Stimulated activated CD4-positive, alpha-beta T cell treated with anti-CD3 and anti-CD28 coated beads, Interleukin-4, amount 100 ng/mL, for 24 hours (primary cell): ENCODE results near the gene FBRSL1.
"Not testable (repeated sequence)": the region's sequence is repeated elsewhere in the genome, so short reads cannot be mapped to it uniquely, and the experiment has no call there.

Experiments used
- DNase-seq: peaks from one replicate; pipeline ENCODE4 v3.0.0-alpha.2; 2020

Gene FBRSL1

DNA sequence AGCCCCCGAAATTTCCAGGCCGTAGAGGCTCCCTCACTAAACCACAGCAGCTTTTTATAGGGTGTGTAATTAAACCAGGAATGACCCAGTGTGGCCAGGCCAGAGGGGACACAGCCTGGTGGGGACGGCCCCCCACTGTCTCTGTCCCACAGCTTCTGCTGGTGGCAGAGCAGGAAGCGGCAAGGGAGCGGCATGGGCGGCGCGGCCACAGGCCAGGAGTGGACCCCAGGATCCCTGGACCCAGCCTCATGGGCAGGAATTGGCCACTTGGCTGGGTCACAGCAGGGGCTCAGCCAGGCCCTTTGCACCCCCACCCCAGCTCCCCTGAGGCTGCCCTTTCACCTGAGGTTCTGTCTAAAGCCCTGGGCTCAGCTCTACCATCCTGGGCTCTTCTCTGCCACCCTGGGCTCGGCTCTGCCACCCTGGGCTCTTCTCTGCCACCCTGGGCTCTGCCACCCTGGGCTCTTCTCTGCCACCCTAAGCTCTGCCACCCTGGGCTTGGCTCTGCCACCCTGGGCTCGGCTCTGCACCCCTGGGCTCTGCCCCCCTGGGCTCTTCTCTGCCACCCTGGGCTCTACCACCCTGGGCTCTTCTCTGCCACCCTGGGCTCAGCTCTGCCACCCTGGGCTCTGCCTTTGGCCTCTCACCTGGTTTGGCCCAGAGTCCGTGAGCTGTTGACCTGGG, 39.3 kb downstream of the FBRSL1 start:
- DNase-seq, result no peak

- no peak for DNase-seq
Measured at GRCh38 chr12:132529906-132530305, 40.0 kb downstream of the FBRSL1 start.

DNA sequence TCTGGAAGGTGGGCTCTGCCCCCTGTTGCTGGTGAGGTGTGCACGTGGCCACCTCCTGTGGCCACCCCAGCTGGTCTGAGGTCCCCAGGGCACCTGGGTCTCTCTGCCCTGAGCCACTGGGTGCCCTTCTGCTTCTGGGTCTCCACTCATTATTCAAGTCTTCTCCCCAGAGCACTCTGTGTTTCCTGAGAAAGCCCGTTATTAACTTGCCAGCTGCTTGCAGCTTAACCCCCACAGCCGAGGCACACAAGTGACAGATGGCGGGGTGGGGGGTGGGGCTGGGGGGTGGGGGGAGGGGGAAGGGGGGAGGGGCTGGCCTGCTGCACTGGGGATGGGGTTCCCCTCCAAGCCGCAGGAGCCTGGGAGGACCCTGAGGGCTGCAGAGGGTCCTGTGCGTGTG, 40.5 kb downstream of the FBRSL1 start:
- no peak for DNase-seq

DNA sequence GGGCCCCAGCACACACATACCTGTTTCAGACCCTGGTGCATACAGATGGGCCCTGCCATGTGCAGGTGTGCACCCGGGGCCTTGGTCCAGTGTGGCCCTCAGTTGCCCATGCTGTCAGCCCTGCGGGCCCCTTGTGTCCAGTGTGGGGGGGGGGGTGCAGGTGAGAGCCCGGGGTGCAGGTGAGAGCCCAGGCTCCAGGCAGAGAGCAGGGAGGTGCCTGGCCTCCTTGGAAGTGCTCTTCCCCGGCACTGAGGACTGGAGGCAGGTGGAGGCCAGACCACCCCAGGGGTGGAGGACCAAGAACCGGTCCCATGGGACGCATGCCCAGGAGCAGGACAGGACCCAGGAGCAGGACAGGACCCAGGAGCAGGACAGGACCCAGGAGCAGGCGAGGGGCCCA, 40.9 kb downstream of the FBRSL1 start:
- no peak for DNase-seq

GRCh38 chr12:132532711-132533583, 43.0 kb downstream of the FBRSL1 start:
- not testable (repeated sequence) for DNase-seq

DNA sequence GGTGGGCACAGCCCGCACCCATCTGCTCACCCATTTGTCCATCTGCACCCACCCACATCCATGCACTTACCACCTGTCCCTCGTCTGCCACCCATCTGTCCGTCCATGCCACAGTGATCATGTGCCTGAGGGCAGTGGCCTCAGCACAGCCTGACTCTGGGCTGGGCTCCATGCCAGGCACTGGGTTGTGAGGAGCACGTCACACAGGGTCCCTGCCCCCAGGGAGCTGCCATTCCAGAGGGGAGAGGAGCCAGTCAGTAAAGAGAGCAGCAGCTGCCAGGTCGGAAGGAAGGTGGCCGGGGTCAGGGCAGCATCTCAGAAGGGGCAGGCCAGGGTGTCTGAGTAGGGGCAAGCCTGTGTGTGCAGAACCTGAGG, 43.6 kb downstream of the FBRSL1 start:
- no peak for DNase-seq

- no peak for DNase-seq
Measured at GRCh38 chr12:132534076-132534475, 44.1 kb downstream of the FBRSL1 start.

GRCh38 chr12:132535019-132535418, 45.1 kb downstream of the FBRSL1 start:
- no peak for DNase-seq

DNA sequence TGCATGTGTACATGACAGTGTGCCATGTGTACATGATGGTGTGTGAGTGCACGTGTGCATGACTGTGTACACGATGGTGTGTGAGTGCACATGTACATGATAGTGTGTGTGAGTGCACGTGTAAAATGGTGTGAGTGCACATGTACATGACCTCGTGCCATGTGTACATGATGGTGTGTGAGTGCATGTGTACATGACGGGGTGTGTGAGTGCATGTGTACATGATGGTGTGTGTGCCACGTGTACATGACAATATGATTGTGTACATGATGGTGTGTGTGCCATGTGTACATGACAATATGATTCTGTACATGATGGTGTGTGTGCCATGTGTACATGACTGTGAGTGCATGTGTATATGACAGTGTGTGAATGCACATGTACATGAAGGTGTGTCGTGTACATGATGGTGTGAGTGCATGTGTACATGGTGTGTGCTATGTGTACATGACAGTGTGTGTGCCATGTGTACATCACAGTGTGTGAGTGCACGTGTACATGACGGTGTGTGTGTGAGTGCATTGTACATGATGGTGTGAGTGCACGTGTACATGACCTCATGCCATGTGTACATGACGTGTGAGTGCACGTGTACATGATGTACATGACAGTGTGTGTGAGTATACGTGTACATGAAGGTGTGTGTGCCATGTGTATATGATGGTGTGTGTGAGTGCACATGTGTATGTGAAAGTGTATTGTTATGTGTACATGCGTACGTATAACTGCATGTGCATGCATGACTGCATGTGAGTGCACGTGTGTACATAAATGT, 46.3 kb downstream of the FBRSL1 start:
- no peak for DNase-seq

DNA sequence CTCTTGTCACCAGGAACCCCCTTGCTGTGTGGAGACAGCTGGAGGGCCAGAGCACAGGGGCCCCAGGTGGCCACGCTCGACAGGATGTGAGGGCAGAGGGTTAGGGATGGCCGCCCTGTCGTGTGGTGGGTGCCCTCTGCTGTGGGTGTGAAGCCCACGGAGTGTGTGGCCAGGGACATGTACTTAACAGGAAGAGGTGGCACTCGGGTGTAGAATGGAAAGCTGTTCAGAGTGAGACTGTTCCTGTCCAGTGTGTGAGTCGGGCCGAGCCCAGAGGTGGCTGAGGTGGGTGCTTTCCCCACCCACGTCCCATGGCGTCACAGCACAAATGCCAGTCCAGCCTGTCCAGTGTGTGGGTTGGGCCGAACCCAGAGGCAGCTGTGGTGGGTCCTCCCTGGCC, 47.1 kb downstream of the FBRSL1 start:
- DNase-seq, result no peak

DNA sequence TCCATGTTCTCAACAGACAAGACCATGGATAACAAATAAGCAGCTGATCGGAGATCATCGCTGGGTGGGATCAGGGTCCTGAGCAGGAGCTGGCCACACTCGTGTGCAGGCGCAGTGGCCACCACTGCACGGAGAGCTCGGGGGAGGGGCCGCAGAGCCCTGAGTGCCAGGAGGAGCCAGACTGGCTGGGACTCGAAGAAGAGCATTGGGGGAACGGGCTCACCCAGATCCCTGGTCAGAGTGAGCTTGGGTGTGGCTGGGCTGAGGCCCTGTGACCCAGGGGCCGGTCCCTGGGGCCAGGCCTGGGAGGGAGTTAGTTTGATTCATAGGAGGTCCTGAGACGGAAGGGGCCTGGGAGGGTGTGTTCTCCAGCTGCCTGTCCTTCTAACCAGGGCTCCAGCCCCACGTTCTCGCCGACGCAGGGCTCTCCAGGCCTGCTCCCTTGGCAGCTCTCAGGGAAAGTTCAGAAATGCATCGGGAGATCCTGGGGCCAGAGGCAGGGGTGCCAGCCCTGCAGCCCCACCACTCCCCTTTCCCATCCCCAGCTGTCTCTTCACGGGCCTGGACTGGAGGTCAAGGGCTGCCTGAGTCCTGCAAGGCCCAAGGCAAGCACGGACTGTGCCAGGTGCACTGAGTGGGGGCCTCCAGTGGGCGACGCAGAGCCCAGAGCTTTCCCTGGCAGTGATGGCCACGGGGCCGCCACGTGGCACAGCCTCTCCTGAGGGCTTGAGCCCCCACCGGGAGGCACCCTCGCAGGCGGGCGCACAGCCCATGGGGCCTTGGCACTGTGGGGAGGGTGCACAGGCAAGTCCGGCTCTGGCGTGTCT, 48.1 kb downstream of the FBRSL1 start:
- DNase-seq, result no peak

- DNase-seq, result no peak
Measured at GRCh38 chr12:132538663-132538990, 48.7 kb downstream of the FBRSL1 start.

- DNase-seq, result no peak
Measured at GRCh38 chr12:132539016-132539773, 49.2 kb downstream of the FBRSL1 start.

DNA sequence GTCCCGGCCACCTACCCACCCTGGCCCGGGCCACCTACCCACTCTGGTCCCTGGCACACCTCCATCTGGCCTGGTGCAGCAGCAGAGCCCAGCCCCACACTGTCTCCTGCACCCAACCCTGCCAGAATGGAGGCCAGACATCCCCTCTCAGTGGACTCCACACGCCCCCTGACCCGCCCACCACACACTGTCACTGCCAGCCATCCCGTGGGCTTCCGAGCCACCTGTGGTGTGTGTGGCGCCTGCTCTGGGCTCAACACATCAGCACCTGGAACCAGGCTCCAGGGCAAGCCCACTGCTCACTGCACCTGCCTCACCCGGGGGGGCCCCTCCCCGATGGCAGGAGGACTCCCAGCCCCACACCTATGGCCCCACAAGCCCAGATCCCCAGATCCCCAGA, 50.5 kb downstream of the FBRSL1 start:
- DNase-seq, result no peak

DNA sequence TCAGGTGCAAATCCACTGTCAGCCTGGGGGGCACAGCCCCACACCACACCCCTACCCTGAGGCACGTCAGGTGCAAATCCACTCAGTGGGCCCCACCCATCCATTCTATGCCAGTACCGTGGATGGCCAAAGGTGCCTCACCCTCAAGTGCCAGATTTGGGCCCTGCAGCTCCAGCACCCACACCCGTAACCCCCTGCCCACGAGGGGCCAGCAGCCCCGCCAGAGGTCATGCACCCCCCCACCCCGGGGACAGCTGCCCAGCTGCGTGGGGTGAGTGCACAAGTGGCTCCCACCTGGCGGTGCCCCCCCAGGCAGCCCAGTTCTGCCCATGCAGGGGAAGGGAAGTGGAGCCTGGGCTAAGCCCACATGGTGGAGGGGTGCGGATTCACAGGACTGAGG, 51.2 kb downstream of the FBRSL1 start:
- DNase-seq, result no peak

- DNase-seq, result no peak
Measured at GRCh38 chr12:132541996-132542395, 52.0 kb downstream of the FBRSL1 start.

DNA sequence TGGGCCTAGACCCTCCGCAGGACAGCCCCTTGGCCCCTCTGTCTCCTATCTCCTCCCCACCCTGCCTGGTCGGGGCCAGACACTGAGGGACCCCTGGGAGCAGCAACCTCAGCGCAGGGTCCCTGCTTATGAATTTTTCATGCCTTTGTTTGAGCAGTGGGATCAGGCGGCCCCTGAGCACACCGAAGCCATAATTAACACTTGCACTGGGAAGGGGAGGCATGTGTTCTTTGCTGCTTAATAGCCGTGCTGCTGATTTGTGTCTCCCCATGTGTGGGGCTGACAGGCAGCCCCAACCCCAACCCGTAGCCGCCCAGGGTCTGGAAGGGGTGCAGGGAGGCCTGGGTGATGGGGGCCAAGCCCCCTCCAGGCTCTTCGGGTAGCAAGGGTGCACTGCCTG, 52.7 kb downstream of the FBRSL1 start:
- no peak for DNase-seq

- no peak for DNase-seq
Measured at GRCh38 chr12:132543298-132544079, 53.5 kb downstream of the FBRSL1 start.

- DNase-seq, result no peak
Measured at GRCh38 chr12:132544080-132544397, 54.1 kb downstream of the FBRSL1 start.

DNA sequence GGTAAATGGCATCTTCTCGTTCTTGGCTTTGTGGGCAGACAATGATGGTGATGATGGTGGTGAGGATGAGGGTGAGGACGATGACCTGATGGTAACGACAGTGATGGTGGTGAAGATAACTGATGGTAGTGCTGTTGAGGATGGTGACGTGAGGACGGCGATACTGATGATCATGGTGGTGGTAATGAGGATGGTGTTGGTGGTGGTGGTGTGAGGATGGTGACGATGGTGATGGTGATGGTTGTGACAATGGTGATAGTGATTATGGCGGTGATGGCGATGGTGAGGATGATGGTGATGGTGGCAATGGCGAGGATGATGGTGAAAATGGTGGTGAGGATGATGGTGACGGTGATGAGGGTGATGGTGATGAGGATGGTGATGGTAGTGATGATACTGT, 54.5 kb downstream of the FBRSL1 start:
- no peak for DNase-seq

DNA sequence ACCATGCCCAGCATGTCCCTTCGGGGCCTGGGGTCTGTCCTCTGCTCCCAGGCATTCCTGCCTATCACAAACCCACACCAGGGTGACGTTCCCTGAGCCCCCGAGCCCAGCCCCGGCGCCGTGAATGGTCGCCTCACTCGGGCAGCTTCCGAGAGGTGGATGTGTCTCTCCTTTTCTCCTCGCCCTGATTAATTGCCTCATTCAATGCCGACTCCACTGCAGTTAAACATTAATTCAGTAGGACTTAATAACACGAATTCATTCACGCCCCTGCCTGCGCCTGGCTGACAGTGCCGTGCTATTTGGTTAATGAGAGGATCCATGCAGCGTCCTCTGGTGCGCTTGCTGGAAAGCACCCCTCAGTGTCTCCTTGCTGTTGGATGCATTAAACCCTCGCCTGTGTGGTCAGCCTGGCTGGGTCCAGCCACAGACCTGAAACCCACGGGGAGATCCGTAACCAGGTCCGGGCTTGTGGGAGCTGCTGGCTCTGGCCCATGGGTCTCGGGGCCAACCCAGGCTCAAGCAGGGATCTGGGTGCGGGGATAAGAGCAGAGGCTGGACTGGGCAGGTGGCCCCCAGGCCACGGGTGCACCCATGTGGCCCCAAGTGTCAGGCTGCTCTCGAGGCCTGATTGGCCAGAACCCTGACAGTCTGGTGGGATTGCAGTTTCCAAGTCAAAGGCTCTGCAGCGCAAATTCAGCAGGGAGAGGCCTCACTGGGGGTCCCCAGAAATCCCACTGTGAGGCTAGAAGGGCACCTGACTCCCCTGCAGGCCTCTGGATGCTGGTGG, 55.4 kb downstream of the FBRSL1 start:
- no peak for DNase-seq
